C4-2B (cell line): Measurements from ENCODE around the gene MAGEF1.

Source experiments
- H3K27ac ChIP-seq: fragments of 450-650 bp; 2 replicates; pipeline ENCODE4 v1.5.1; 2017
- ZFX ChIP-seq: fragments of 450-650 bp; IDR thresholded peaks from 2 replicates; pipeline ENCODE4 v1.6.1; 2017
- TF ChIP-seq, protein P1 (sequence below): fragments of 450-650 bp; conservative IDR thresholded peaks from 2 replicates; pipeline ENCODE4 v1.5.1; 2017; ENCODE audit warnings: mild to moderate bottlenecking

MAGEF1 gene

DNA sequence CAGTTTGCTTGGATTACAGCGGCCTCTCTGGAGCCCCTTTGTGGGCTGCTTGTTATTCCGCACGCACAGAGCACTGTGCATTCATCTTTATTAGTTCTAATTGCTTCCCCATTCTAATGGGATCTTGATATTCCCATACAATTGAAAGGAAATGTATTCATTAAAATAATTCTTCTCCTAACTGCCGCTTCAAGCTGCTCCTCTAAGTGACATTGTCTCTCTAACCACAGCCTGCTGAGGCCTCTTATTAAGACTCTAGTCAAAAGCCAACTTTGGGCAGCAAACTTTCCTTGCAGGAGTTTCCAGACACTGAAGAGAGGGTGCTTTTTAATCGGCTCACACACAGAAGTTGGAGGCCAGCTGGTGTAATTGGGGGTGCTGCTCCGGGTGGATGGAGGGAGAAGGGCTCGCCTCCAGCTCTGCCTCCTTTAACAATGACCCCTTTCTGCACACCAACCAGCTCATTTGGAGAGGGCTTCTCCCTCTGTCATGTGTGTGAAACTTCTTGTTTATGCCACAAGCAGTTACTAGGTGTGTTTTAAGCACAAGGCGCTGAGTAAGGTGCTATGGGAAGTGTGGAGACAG is 5.6 kb upstream of the MAGEF1 start:
- no peak overlapping the region for H3K27ac ChIP-seq
- no peak for TF ChIP-seq ZFX
- TF ChIP-seq, protein P1, sequence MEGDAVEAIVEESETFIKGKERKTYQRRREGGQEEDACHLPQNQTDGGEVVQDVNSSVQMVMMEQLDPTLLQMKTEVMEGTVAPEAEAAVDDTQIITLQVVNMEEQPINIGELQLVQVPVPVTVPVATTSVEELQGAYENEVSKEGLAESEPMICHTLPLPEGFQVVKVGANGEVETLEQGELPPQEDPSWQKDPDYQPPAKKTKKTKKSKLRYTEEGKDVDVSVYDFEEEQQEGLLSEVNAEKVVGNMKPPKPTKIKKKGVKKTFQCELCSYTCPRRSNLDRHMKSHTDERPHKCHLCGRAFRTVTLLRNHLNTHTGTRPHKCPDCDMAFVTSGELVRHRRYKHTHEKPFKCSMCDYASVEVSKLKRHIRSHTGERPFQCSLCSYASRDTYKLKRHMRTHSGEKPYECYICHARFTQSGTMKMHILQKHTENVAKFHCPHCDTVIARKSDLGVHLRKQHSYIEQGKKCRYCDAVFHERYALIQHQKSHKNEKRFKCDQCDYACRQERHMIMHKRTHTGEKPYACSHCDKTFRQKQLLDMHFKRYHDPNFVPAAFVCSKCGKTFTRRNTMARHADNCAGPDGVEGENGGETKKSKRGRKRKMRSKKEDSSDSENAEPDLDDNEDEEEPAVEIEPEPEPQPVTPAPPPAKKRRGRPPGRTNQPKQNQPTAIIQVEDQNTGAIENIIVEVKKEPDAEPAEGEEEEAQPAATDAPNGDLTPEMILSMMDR = no peak

DNA sequence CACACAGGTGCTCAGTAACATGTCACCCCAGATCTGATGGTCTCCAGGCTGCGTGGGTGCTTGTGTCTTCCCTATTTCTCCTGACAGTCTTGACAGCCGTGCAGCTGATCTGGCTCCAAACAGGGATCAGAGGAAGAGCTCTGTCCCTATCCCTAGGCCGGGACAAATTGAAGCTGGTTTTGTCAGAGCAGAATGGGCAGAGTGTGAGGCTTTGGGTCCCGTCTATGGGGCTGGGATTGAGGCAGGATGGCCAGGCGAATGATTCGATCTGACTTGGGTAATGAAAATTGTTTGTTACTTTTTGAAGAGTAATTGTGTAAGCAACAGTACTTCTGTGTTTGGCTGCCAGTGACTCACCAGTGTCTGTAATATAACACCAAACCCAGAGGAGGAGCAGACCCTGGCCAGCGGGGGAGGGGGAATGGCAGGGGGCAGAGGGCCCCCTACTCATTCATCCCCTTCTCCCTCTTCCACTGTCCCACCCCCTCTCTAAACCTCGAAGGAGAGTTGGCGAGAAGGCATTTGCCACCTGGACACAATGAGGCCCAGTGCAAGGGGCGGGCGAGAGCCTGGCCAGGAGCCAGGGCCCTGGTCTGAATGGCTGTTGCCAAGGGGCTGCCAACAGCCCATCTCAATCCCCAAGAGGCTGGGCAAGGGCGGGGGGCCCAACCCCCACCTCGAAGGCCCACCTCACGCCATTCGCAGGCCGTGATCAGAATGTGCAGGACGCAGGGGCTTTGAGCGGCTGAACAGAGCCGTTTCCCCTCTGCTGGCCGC is 4.9 kb upstream of the MAGEF1 start:
- TF ChIP-seq, protein P1 = no peak
- TF ChIP-seq ZFX = no peak
- no peak overlapping the region for H3K27ac ChIP-seq

DNA sequence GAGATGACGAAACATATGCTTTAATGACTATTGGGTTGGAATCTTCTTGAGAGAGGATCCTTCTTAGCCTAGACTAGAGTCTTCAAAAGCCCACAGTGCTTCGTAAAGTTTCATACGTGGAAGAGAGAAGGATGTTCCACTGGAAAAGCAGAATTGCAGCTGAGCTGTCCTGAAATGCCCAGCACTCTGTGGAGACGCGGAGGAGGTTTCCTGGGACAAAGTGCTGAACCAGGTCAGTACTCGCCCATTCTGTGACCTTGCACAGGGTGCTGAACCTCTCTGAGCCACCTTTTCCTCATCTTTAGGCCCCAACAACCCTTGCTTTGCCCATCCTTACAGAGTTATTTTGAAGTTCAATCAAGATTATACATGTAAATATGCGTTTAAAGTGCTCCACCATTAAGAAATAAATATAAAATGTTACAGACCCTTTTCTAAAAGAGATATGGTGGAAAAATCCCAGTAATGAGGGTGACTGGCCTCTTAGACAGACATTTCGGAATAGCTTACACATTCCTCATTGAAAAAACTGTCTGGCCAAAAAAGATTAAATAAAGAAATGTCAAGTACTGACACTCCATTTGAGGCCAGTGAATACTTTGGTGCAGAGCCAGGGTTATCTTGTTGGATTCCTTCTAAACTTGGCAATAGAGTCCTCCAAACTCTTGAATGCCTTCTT is 4.2 kb upstream of the MAGEF1 start:
- no peak overlapping the region for H3K27ac ChIP-seq
- TF ChIP-seq ZFX = no peak
- TF ChIP-seq, protein P1 = no peak

DNA sequence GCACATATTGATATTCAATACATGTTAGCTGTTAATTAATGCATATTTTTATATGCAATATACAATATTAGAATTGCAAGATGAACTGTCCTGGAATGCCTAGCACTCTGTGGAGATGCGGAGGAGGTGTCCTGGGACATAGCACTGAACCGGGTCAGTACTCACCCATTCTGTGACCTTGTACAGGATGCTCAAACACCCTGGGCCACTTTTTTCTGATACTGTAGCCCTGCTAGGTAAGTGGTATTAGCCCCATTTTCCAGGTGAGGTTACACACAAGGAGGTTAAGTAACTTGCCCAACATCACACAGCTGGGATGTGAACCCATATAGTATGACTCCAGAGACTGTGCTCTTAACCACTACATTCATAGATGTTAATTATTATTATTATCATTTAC is 1.7 kb upstream of the MAGEF1 start:
- H3K27ac ChIP-seq = no peak overlapping the region
- TF ChIP-seq ZFX = no peak
- TF ChIP-seq, protein P1 = no peak

DNA sequence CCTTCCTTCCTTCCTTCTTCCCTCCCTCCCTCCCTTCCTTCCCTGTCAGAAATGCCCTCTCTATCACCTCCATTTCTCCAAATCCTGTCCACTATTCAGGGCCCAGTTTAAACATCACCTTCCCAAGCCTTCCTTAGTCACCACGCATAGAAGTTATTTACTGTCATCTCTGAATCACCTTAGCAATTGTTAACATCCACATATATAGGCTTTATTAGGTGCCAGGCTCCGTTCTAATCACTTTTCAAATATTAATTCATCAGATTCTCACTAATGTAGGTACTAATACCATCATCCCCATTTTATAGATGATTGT is 1.1 kb upstream of the MAGEF1 start:
- TF ChIP-seq, protein P1 = no peak
- no peak for TF ChIP-seq ZFX
- H3K27ac ChIP-seq = no peak overlapping the region

DNA sequence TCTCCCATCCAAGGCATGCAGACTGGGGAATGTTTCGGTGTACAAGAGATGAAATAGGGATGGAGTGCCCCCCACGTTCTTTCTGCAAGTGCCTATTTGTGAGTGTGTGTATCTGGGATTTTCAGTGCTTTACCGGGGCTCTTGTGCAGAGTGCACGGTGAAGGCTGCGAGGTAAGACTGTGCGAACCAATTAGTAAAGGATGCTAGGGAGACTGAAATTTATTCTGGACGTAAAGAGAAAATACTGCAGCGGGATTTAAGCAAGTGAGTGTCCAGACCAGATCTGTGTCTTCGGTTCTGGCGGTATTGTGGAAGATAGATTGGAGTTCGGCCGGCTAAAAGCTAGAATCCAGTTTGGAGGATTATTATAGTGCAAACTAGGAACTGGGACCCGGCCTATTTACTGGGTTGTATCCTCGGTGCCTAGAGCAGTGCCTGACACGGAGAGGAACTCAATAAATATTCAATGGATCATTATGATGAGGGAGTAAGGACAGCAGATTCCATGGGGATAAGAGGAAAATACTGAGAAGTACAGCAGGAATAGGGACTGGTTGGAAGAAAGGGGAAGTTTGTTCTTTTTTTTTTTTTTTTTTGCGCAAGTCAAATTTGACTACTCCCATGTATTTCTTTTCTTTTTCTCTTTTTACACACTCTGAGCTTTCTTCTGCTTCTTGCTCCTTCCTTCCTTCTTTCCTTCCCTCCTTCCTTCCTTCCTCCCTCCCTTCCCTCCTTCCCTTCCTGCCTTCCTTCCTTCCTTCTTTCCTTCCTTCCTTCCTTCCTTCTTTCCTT is 580 bp upstream of the MAGEF1 start:
- peak overlapping the region; percentile 96 for H3K27ac ChIP-seq

More for the DNA sequence above, 580 bp upstream of the MAGEF1 start:
- TF ChIP-seq ZFX = no peak
- TF ChIP-seq, protein P1 = no peak
